Measurements from ENCODE around the gene LGALSL. TPM values are rescaled to one million over a fixed set of nuclear protein-coding genes. Genes with fewer than 3 reads are reported as not detected.

LGALSL gene
- total RNA-seq, 1 experiment from 2014 or later, result 5.6 TPM

GRCh38 chr2:64492821-64493220, 38.9 kb downstream of the LGALSL start:
- DNase-seq (ENCODE audit: low spot score), result no peak

GRCh38 chr2:64493788-64494187, 39.8 kb downstream of the LGALSL start:
- no peak for DNase-seq (ENCODE audit: low spot score)

GRCh38 chr2:64498438-64498837, 44.5 kb downstream of the LGALSL start:
- no peak for DNase-seq (ENCODE audit: low spot score)

- no peak for DNase-seq (ENCODE audit: low spot score)
Observed at GRCh38 chr2:64500549-64500948, 46.6 kb downstream of the LGALSL start.

- no peak for DNase-seq (ENCODE audit: low spot score)
Observed at GRCh38 chr2:64501946-64502345, 48.0 kb downstream of the LGALSL start.

- DNase-seq (ENCODE audit: low spot score), result no peak
Observed at GRCh38 chr2:64502860-64503259, 48.9 kb downstream of the LGALSL start.

GRCh38 chr2:64504774-64505720, 51.1 kb downstream of the LGALSL start:
- no peak for DNase-seq (ENCODE audit: low spot score)

- no peak for DNase-seq (ENCODE audit: low spot score)
Observed at GRCh38 chr2:64506686-64507085, 52.7 kb downstream of the LGALSL start.

Other genes starting within 250 kb of the LGALSL start
- 22.2 and 25.4 TPM in 2 replicates for gene AFTPH, start 70.2 kb downstream of the LGALSL start, total RNA-seq (2014; rRNA removed; shearing (Covaris generic))
- 6.1 and 6.6 TPM in 2 replicates for gene SERTAD2, start 199.8 kb downstream of the LGALSL start, total RNA-seq (2014; rRNA removed; shearing (Covaris generic))